GM21528 (cell line): ENCODE data around the gene CAPZA1.

Experiments used
- ATAC-seq: cut with Tn5 transposase; IDR thresholded peaks from one replicate; pipeline ENCODE4 v1.9.1; 2021; ENCODE audit warnings: mild to moderate bottlenecking, moderate library complexity; ENCODE audit not compliant: unreplicated experiment, low FRiP score

CAPZA1 gene

GRCh38 chr1:112711670-112712069 lies 92.0 kb downstream of the CAPZA1 start:
- ATAC-seq: no peak

DNA sequence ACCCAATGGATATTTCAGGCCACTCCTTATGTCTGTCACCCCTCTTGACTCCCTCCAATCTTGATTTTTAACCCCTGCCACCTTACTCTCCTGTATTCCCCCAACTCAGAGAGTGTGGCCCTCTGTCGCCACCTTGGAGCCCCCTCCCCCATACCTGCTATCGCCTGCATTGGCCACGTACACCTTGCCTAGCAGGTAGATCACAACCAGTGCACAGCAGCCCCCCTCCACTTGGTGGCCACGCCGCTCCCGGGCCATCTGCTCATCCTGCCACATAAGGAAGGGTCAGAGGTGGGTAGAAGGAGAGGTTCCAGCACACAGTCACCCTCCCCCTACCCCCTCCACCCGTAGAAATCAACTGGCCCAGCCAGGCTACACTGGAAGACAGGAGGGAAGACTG lies 92.6 kb downstream of the CAPZA1 start:
- no peak for ATAC-seq

DNA sequence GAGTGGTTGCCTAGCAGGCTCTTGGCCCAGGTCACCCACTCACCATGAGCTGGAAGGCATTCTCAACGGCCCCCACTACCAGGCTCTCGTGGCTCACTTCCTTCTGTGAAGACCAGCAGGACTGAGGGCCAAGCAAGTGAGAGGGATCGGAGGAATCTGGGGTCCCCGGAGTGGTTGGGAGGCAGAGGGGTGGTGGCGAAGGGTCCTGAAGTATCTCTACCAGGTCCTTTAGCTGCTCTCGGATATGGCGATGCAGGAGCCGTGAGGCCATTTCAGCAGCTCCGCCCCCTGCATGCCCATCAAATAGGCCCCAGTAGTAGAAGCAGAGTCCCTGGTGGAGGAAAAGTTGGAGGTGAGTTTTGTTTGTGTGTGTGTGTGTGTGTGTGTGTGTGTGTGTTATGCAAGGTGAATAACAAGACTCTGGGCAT lies 93.1 kb downstream of the CAPZA1 start:
- no peak for ATAC-seq

- ATAC-seq: no peak
These were observed 94.1 kb downstream of the CAPZA1 start for GRCh38 chr1:112713466-112714312.

DNA sequence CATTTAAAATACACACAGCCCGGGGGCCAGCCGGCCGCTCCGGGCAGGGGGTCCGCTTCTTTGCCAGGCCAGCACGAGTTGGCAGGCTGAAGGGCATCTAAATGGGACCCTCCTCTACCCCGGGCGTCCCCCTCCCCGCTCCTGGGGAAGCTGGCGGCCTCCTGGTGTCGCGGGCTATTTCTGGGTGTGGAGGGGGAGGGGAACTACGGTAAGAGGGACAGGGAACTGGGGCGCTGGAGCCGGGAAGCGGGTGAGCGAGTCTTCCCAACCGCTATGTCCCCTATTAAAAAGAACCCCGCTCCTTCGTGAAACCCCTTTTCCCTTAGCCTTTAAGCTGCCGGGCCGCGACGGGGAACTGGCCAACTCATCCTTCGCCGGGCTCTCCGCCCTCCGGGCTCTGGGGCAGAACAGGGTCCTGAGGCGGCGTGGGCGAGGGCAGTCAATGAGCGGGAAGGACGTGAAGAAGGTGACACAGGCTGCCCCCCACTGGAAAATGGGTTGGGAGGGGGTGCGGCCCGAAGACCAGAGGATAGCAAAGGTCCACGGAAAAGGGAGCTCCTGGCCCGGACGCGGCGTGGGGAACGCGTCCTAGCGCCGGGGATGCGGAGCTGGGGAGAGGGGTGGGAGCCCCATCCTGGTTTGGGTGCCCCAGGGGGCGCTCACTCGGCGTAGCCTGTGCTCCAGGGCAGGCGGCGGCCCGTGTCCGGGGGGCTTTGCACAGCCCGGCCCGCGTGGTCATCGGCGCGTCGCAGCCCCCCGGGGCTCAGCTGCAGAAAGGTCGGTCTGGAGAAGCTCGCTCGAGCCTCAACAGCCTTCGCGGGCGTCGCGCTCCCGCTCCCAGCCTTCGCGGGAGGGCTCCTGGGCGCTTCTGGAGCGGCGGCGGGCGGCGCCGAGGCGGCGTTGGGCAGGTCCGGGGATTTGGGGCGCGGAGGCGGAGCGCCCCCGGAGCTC lies 95.0 kb downstream of the CAPZA1 start:
- ATAC-seq: peak; percentile 2

DNA sequence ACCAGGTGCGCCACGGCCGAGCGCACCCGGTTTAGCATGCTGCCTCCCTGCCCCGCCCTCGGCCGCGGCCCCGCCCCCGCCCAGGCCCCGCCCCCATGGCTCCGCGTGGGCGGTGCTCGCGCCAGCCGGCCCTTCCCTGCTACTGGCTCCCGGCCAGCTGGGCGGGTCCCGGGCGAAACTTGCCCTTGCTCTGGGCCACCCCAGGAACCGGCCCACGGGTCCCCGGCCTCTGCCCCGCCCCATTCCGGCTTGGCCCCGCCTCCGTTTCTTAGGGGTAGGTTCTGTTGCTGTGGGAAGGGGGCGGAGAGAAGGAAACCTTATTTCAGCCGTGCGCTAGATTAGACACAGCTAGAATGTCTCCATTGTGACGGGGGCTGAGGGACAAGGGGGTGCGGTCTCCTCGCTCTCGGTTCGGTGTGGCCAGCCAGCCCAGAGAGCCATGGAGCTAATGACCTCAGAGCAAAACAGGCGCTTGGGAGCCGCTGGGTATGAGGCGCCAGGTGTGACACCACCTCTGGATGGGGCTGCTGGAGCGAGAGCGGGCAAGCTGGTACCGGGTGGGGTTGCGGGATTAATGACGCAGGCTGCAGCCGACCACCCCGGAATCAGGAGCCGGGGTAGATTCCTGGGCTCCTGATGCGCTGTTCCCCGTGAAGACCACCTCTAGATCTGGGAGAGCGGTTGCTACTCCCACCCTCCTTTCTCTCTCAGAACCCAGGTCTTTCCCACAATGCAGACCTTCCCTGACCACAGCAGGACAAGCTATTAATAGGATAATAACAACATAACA lies 95.8 kb downstream of the CAPZA1 start, which contains the start of gene PPM1J:
Gene PPM1J, minus strand, starts transcription at position 69 of the 790 bp plus-strand sequence. Its CDS starts 31 bp downstream, at position 38.
- ATAC-seq: peak; percentile 78

DNA sequence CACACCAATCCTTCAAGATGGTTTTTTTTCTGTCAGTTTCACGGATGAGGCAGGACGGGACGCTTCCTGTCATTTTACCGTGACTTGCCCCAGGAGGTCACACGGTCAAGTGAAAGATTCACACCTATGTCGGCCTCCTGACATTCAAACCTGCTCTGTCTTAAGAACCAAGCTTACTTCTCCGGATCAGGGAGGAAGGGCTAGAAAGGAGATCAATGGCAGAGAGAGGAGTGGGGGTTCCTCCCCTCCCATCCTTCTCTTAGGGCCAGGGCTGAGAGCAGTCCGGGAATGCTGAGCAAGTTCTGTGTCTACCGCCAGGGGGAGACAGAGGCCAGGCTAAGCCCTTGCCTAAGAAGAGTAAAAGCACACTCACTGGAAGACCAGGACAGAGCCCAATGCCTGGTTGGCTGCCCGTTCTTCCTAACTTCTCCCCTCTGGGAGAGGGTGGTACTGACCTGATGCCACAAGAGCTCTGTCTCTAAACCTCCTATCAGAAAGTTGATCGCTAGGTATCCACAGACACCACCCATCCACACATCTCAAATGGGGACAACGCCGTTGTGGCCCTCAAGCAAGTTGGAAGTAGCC lies 96.6 kb downstream of the CAPZA1 start:
- peak; percentile 36 for ATAC-seq

- ATAC-seq: no peak
These were observed 97.7 kb downstream of the CAPZA1 start for GRCh38 chr1:112717263-112717873.

GRCh38 chr1:112718691-112719418 lies 99.2 kb downstream of the CAPZA1 start:
- ATAC-seq: no peak

- ATAC-seq: no peak
These were observed 100.1 kb downstream of the CAPZA1 start for GRCh38 chr1:112719706-112720105.

DNA sequence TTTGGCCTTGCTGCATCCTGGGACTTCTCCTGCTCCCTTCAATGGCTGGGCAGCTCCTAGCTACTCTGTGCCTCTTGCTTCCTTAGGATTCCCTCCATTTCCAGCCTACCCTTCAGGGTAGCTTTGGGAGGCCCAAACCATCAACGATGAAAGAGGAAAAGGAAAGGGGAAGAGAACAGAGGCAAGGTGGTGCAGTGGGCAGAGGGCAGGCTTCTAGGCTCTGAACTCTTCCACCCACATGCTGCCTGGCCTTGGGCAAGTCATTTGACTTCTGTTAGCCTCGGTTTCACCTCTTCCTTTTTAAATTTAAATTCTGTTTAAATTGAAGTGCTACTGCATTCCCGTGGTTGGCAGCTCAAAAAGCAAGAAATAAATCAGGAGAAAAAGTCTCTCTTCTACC lies 101.2 kb downstream of the CAPZA1 start:
- no peak for ATAC-seq
